ENCODE data around the gene MPC1.

MPC1 gene

GRCh38 chr6:166343150-166343487 lies 39.6 kb downstream of the MPC1 start:
- H3K4me3 ChIP-seq (ENCODE audit: control insufficient read depth, low read depth, low read length), result peak overlapping the region; percentile 95
- no peak for TF ChIP-seq CTCF (IDR thresholded peaks at IDR 0.05; ENCODE audit: control insufficient read depth, insufficient read depth, low read depth, low read length, missing control alignments)
- DNase-seq (ENCODE audit: low read depth), result no peak

- TF ChIP-seq CTCF (IDR thresholded peaks at IDR 0.05; ENCODE audit: control insufficient read depth, insufficient read depth, low read depth, low read length, missing control alignments), result no peak
Observed at GRCh38 chr6:166342349-166343149, 40.2 kb downstream of the MPC1 start, which contains the start of gene SFT2D1. Gene SFT2D1 (minus strand): TSS chr6:166342545. CDS start chr6:166342481, 64 bp downstream.

GRCh38 chr6:166341977-166342348 lies 40.8 kb downstream of the MPC1 start:
- no peak for DNase-seq (ENCODE audit: low read depth)
- TF ChIP-seq CTCF (IDR thresholded peaks at IDR 0.05; ENCODE audit: control insufficient read depth, insufficient read depth, low read depth, low read length, missing control alignments), result no peak
- peak overlapping the region; percentile 95 for H3K4me3 ChIP-seq (ENCODE audit: control insufficient read depth, low read depth, low read length)

More at GRCh38 chr6:166342349-166343149, 40.2 kb downstream of the MPC1 start, which contains the start of gene SFT2D1:
- peak within 1 kb of the TSS; percentile 95 for H3K4me3 ChIP-seq (ENCODE audit: control insufficient read depth, low read depth, low read length)
- peak; percentile 29 for DNase-seq (ENCODE audit: low read depth)

- no peak for DNase-seq (ENCODE audit: low read depth)
- H3K4me3 ChIP-seq (ENCODE audit: control insufficient read depth, low read depth, low read length), result peak overlapping the region; percentile 95
- TF ChIP-seq CTCF (IDR thresholded peaks at IDR 0.05; ENCODE audit: control insufficient read depth, insufficient read depth, low read depth, low read length, missing control alignments), result no peak
Observed at GRCh38 chr6:166341464-166341863, 41.3 kb downstream of the MPC1 start.

GRCh38 chr6:166338854-166339253 lies 43.9 kb downstream of the MPC1 start:
- TF ChIP-seq CTCF (IDR thresholded peaks at IDR 0.05; ENCODE audit: control insufficient read depth, insufficient read depth, low read depth, low read length, missing control alignments), result no peak
- no peak for DNase-seq (ENCODE audit: low read depth)
- H3K4me3 ChIP-seq (ENCODE audit: control insufficient read depth, low read depth, low read length), result no peak overlapping the region

GRCh38 chr6:166336847-166337246 lies 45.9 kb downstream of the MPC1 start:
- no peak overlapping the region for H3K4me3 ChIP-seq (ENCODE audit: control insufficient read depth, low read depth, low read length)
- DNase-seq (ENCODE audit: low read depth), result no peak
- no peak for TF ChIP-seq CTCF (IDR thresholded peaks at IDR 0.05; ENCODE audit: control insufficient read depth, insufficient read depth, low read depth, low read length, missing control alignments)

Measured in AG09309 (cell line).